DOHH2 (cell line): Measurements from ENCODE around the gene HBB.

Experiments used
- H3F3A ChIP-seq: fragments of 200-600 bp; sonication (generic), shearing (Covaris generic); 2 replicates; pipeline ENCODE4 v1.6.0; 2016; ENCODE audit warnings: antibody characterized with exemption, mild to moderate bottlenecking; ENCODE audit not compliant: control insufficient read depth, insufficient read depth
- H3K27ac ChIP-seq: fragments of 200-600 bp; sonication (generic); 2 replicates; pipeline ENCODE4 v1.5.1; 2014; ENCODE audit warnings: low read depth, mild to moderate bottlenecking, low read length, moderate library complexity
- H3K27me3 ChIP-seq: fragments of 200-600 bp; sonication (generic); 2 replicates; pipeline ENCODE4 v1.6.1; 2014; ENCODE audit warnings: mild to moderate bottlenecking, low read length, mixed read lengths; ENCODE audit not compliant: control insufficient read depth
- H3K36me3 ChIP-seq: fragments of 200-600 bp; sonication (generic); 2 replicates; pipeline ENCODE4 v1.6.1; 2014; ENCODE audit warnings: mild to moderate bottlenecking, low read length, moderate library complexity, mixed read lengths; ENCODE audit not compliant: control insufficient read depth
- H3K4me1 ChIP-seq: fragments of 200-600 bp; sonication (generic); 2 replicates; pipeline ENCODE4 v1.6.1; 2014; ENCODE audit warnings: mild to moderate bottlenecking, low read length, mixed read lengths; ENCODE audit not compliant: control insufficient read depth
- H3K4me2 ChIP-seq: fragments of 200-600 bp; sonication (generic); 2 replicates; pipeline ENCODE4 v1.6.0; 2014; ENCODE audit warnings: mild to moderate bottlenecking, low read length, moderate library complexity
- H3K4me3 ChIP-seq: fragments of 200-600 bp; sonication (generic); 2 replicates; pipeline ENCODE4 v1.5.1; 2014; ENCODE audit warnings: mild to moderate bottlenecking, low read length, mixed read lengths
- H3K79me2 ChIP-seq: fragments of 200-600 bp; sonication (generic); 2 replicates; pipeline ENCODE4 v1.6.1; 2014; ENCODE audit warnings: mild to moderate bottlenecking, low read length, mixed read lengths; ENCODE audit not compliant: control insufficient read depth
- H3K9me2 ChIP-seq: fragments of 200-600 bp; sonication (generic); replicated peaks from 2 replicates; pipeline ENCODE4 v1.6.1; 2014; ENCODE audit warnings: mild to moderate bottlenecking, low read length, mixed read lengths; ENCODE audit not compliant: control insufficient read depth
- H3K9me3 ChIP-seq: fragments of 200-600 bp; sonication (generic); 2 replicates; pipeline ENCODE4 v1.6.1; 2014; ENCODE audit warnings: antibody characterized with exemption, low read length, mixed read lengths; ENCODE audit not compliant: control insufficient read depth, insufficient read depth
- H4K20me1 ChIP-seq: fragments of 200-600 bp; sonication (generic); 2 replicates; pipeline ENCODE4 v1.6.0; 2014; ENCODE audit warnings: low read depth, mild to moderate bottlenecking, antibody characterized with exemption, low read length, moderate library complexity; ENCODE audit not compliant: control insufficient read depth, insufficient read depth
- EZH2phosphoT487 ChIP-seq: fragments of 200-600 bp; sonication (generic); IDR thresholded peaks from 2 replicates; pipeline ENCODE4 v1.6.1; 2017; ENCODE audit warnings: borderline replicate concordance, mild to moderate bottlenecking, antibody characterized with exemption, low read length, moderate library complexity, mixed read lengths
- TF ChIP-seq, protein P1 (sequence below): fragments of 200-600 bp; sonication (generic); IDR thresholded peaks from one replicate; pipeline ENCODE4 v1.5.1; 2014; ENCODE audit warnings: antibody characterized with exemption, mild to moderate bottlenecking, low read depth, low read length; ENCODE audit not compliant: poor library complexity, severe bottlenecking

The HBB gene

DNA sequence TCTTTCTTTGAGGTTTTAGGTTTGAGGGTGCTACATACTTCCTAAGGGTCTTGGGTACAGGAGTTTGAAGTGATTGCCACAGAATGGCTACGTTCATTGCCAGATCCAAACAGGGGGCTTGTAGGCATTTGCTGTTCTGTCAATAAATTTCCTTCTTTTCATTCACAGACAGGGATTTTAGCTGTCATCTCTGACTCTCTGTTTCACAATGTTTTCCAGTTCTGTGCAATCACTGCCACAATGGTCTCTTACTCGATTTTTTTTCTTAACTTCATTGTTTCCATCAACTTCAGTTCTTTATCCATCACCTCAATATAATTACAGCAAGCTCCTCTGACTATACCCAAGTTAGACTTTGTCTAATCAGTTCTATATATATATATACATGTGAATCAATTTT, 13.6 kb upstream of the HBB start:
- H3K27ac ChIP-seq, result no peak overlapping the region

DNA sequence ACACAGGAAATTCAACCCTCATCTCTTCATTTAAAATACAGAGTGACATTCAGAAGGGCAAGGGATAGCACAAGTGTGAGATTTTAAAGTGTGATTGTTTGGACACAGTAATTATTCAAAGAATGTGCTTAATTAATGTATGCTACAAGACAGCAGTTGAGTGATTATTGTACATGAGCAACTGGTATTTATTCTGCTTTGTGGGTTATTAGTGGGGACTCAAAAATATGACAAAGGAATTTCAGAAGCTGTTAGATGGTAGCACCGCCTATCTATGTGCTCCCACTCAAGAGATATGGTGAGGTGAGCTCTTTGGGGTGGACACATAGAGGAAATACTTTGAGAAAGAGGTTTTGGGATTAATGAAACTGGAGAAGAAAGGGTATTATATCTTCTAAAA, 13.2 kb upstream of the HBB start:
- Histone ChIP-seq H3K4me3 (no peak overlapping the region), H4K20me1 (no peaks in the 10 kb centered on the region), H3K36me3 (no peaks in the 10 kb centered on the region), H3K9me2 (no peaks in the 10 kb centered on the region), H3K27ac (no peak overlapping the region), H3K9me3 (no peaks in the 10 kb centered on the region), H3K79me2 (no peaks in the 10 kb centered on the region), H3F3A (no peaks in the 10 kb centered on the region), H3K27me3 (no peaks in the 10 kb centered on the region), H3K4me1 (no peaks in the 10 kb centered on the region), H3K4me2 (no peak overlapping the region)
- no peak for TF ChIP-seq EZH2phosphoT487
- TF ChIP-seq, protein P1, sequence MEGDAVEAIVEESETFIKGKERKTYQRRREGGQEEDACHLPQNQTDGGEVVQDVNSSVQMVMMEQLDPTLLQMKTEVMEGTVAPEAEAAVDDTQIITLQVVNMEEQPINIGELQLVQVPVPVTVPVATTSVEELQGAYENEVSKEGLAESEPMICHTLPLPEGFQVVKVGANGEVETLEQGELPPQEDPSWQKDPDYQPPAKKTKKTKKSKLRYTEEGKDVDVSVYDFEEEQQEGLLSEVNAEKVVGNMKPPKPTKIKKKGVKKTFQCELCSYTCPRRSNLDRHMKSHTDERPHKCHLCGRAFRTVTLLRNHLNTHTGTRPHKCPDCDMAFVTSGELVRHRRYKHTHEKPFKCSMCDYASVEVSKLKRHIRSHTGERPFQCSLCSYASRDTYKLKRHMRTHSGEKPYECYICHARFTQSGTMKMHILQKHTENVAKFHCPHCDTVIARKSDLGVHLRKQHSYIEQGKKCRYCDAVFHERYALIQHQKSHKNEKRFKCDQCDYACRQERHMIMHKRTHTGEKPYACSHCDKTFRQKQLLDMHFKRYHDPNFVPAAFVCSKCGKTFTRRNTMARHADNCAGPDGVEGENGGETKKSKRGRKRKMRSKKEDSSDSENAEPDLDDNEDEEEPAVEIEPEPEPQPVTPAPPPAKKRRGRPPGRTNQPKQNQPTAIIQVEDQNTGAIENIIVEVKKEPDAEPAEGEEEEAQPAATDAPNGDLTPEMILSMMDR, result no peak

More for the DNA sequence above, 13.6 kb upstream of the HBB start:
- no peaks in the 10 kb centered on the region for H4K20me1 ChIP-seq
- H3K27me3 ChIP-seq, result no peaks in the 10 kb centered on the region
- TF ChIP-seq, protein P1, result no peak
- no peak for TF ChIP-seq EZH2phosphoT487
- H3K4me1 ChIP-seq, result no peaks in the 10 kb centered on the region
- no peaks in the 10 kb centered on the region for H3K9me2 ChIP-seq
- H3F3A ChIP-seq, result no peaks in the 10 kb centered on the region
- H3K9me3 ChIP-seq, result no peaks in the 10 kb centered on the region
- no peaks in the 10 kb centered on the region for H3K79me2 ChIP-seq
- H3K4me3 ChIP-seq, result no peak overlapping the region
- no peaks in the 10 kb centered on the region for H3K36me3 ChIP-seq
- no peak overlapping the region for H3K4me2 ChIP-seq

DNA sequence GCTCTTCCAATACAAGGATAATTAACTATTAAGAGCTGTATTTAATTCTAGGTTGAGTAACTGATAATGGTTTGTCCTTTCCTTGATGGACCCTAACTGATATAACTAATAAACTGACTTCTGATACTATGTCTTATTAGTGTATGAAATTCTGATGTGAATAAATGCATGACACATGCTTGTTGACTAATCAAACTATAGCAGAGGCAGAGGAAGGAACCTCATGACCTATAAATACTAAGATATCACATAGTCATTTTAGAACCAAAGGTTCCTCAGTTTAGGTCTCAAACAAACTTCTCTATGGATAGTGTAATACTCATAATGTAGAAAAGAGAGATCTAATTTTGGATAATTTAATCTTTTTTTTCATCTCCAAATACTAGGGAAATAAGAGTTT, 12.2 kb upstream of the HBB start:
- H3K79me2 ChIP-seq, result no peaks in the 10 kb centered on the region
- H4K20me1 ChIP-seq, result no peaks in the 10 kb centered on the region
- H3K27ac ChIP-seq, result no peak overlapping the region
- no peak for TF ChIP-seq EZH2phosphoT487
- TF ChIP-seq, protein P1, result no peak
- no peaks in the 10 kb centered on the region for H3K4me1 ChIP-seq
- H3F3A ChIP-seq, result no peaks in the 10 kb centered on the region
- H3K27me3 ChIP-seq, result no peaks in the 10 kb centered on the region
- no peak overlapping the region for H3K4me3 ChIP-seq
- H3K36me3 ChIP-seq, result no peaks in the 10 kb centered on the region
- no peak overlapping the region for H3K4me2 ChIP-seq
- no peaks in the 10 kb centered on the region for H3K9me3 ChIP-seq
- H3K9me2 ChIP-seq, result no peaks in the 10 kb centered on the region

DNA sequence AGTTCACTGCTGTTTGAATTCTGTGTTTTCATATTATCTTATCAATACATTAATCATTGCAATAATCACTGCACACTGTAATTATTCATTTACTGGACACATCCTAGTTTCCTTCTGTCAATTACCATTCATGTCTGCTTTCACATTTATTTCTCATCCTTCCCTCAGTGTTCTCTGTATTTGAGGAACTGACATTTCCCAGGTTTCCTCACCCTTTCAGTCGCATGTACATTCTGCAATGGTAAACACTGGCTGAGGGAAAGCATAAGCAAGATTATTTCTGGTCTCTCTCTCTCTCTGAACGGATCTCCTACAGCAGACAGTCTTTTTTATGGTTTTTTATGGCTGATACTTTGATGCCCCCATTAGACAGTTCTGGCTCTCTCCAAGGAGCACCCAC, 11.6 kb upstream of the HBB start:
- Histone ChIP-seq H3K27ac (no peak overlapping the region), H3K9me3 (no peaks in the 10 kb centered on the region), H3K4me1 (no peaks in the 10 kb centered on the region), H4K20me1 (no peaks in the 10 kb centered on the region), H3K27me3 (no peaks in the 10 kb centered on the region), H3K4me2 (no peak overlapping the region), H3K79me2 (no peaks in the 10 kb centered on the region), H3K9me2 (no peaks in the 10 kb centered on the region), H3K4me3 (no peak overlapping the region), H3F3A (no peaks in the 10 kb centered on the region), H3K36me3 (no peaks in the 10 kb centered on the region)
- no peak for TF ChIP-seq EZH2phosphoT487
- TF ChIP-seq, protein P1, result no peak
